ENCODE data around the gene PSIP1. TPM values are rescaled to one million over a fixed set of nuclear protein-coding genes. Genes with fewer than 3 reads are reported as not detected.
A peak's percentile ranks its signal among the peaks of the same experiment; 100 is the strongest.
"Not testable (repeated sequence)": the region's sequence is repeated elsewhere in the genome, so short reads cannot be mapped to it uniquely, and the experiment has no call there.

PSIP1 gene
- 100 to 1,000 TPM; 109 to 122 TPM for total RNA-seq

GRCh38 chr9:15510789-15511575 lies at the start of gene PSIP1:
Gene PSIP1 (minus strand): TSS chr9:15510970. CDS start chr9:15510188, 782 bp downstream.
- no peaks in the 10 kb centered on the region for H3K27me3 Mint-ChIP-seq

GRCh38 chr9:15553528-15553898 lies 42.7 kb upstream of the PSIP1 start:
- H3K27me3 Mint-ChIP-seq, result peaks cover 6% of the 10 kb centered on the region
- ChIA-PET CTCF (interaction anchor here (0.6 to 1.7 kb wide), 4 partner anchors 20 to 254 kb away, joined by 3 to 9 read pairs (median 3); no protein-coding TSS in a partner anchor), POLR2A (interaction anchor here (0.9 to 2.2 kb wide), 8 partner anchors 9 to 131 kb away, joined by 3 to 45 read pairs (median 10); partner anchors contain the start of genes PSIP1 and SNAPC3)
- H3K4me1 Mint-ChIP-seq, result peaks cover 19% of the 10 kb centered on the region
- DNase-seq, result no peak
- no peaks in the 10 kb centered on the region for H3K36me3 Mint-ChIP-seq (ENCODE audit: low read depth)
- H3K27ac Mint-ChIP-seq, result peak overlapping the region; percentile 76
- peak overlapping the region; percentile 86 for H3K4me3 Mint-ChIP-seq
- no peaks in the 10 kb centered on the region for H3K9me3 Mint-ChIP-seq

More at GRCh38 chr9:15510789-15511575, at the start of gene PSIP1:
- DNase-seq, result peak; percentile 91
- Mint-ChIP-seq H3K4me1 (peaks cover 46% of the 10 kb centered on the region), H3K9me3 (no peaks in the 10 kb centered on the region), H3K27ac (peak within 1 kb of the TSS; percentile 99), H3K4me3 (peak within 1 kb of the TSS; percentile 84), H3K36me3 (ENCODE audit: low read depth) (peaks cover 41% of the 10 kb centered on the region)
- ChIA-PET POLR2A (interaction anchor here (0.8 to 4.3 kb wide), 30 partner anchors 9 to 302 kb away, joined by 3 to 55 read pairs (median 4); partner anchors contain the start of genes CCDC171 and SNAPC3), CTCF (interaction anchor here (0.6 to 4.4 kb wide), 10 partner anchors 11 to 893 kb away, joined by 3 to 17 read pairs (median 3); no protein-coding TSS in a partner anchor)

GRCh38 chr9:15552636-15553527 lies 42.1 kb upstream of the PSIP1 start, which contains the start of gene CCDC171:
Gene CCDC171 (plus strand): TSS chr9:15553043. CDS start chr9:15564089, 11,046 bp downstream.
- POLR2A ChIA-PET, result interaction anchor here (0.8 to 2.2 kb wide), 9 partner anchors 9 to 243 kb away, joined by 3 to 45 read pairs (median 9); partner anchors contain the start of genes PSIP1 and SNAPC3
- peak; percentile 89 for DNase-seq
- peaks cover 19% of the 10 kb centered on the region for H3K4me1 Mint-ChIP-seq
- peak within 1 kb of the TSS; percentile 86 for H3K4me3 Mint-ChIP-seq
- peaks cover 6% of the 10 kb centered on the region for H3K27me3 Mint-ChIP-seq
- no peaks in the 10 kb centered on the region for H3K9me3 Mint-ChIP-seq
- no peaks in the 10 kb centered on the region for H3K36me3 Mint-ChIP-seq (ENCODE audit: low read depth)
- CTCF ChIA-PET, result interaction anchor here (0.6 to 1.7 kb wide), 10 partner anchors 15 to 974 kb away, joined by 3 to 16 read pairs (median 3); no protein-coding TSS in a partner anchor
- peak within 1 kb of the TSS; percentile 76 for H3K27ac Mint-ChIP-seq

- POLR2A ChIA-PET, result no interaction called here
- H3K4me3 Mint-ChIP-seq, result no peak overlapping the region
- no peaks in the 10 kb centered on the region for H3K9me3 Mint-ChIP-seq
- H3K36me3 Mint-ChIP-seq (ENCODE audit: low read depth), result no peaks in the 10 kb centered on the region
- H3K4me1 Mint-ChIP-seq, result peaks cover 19% of the 10 kb centered on the region
- H3K27me3 Mint-ChIP-seq, result peaks cover 6% of the 10 kb centered on the region
- CTCF ChIA-PET, result interaction anchor here (2.3 kb wide), 1 partner anchor 57 kb away, joined by 10 read pairs; no protein-coding TSS in a partner anchor
- DNase-seq, result no peak
- no peak overlapping the region for H3K27ac Mint-ChIP-seq
Observed at GRCh38 chr9:15549611-15550010, 38.8 kb upstream of the PSIP1 start.

- CTCF ChIA-PET, result no interaction called here
- H3K27me3 Mint-ChIP-seq, result peaks cover 10% of the 10 kb centered on the region
- no peak overlapping the region for H3K27ac Mint-ChIP-seq
- POLR2A ChIA-PET, result interaction anchor here (1.6 to 3.6 kb wide), 2 partner anchors 10 to 32 kb away, joined by 4 to 11 read pairs; partner anchors contain the start of genes CCDC171 and PSIP1
- no peaks in the 10 kb centered on the region for H3K9me3 Mint-ChIP-seq
- no peaks in the 10 kb centered on the region for H3K36me3 Mint-ChIP-seq (ENCODE audit: low read depth)
- H3K4me1 Mint-ChIP-seq, result no peaks in the 10 kb centered on the region
- no peak for DNase-seq
- H3K4me3 Mint-ChIP-seq, result no peak overlapping the region
Observed at GRCh38 chr9:15543047-15543813, 32.5 kb upstream of the PSIP1 start.

GRCh38 chr9:15542624-15543023 lies 31.9 kb upstream of the PSIP1 start:
- ChIA-PET CTCF (no interaction called here), POLR2A (interaction anchor here (1.6 to 3.6 kb wide), 2 partner anchors 10 to 32 kb away, joined by 4 to 11 read pairs; partner anchors contain the start of genes CCDC171 and PSIP1)
- no peak overlapping the region for H3K4me3 Mint-ChIP-seq
- no peak for DNase-seq
- H3K27ac Mint-ChIP-seq, result no peak overlapping the region
- no peaks in the 10 kb centered on the region for H3K4me1 Mint-ChIP-seq
- H3K36me3 Mint-ChIP-seq (ENCODE audit: low read depth), result no peaks in the 10 kb centered on the region
- no peaks in the 10 kb centered on the region for H3K9me3 Mint-ChIP-seq
- peaks cover 10% of the 10 kb centered on the region for H3K27me3 Mint-ChIP-seq

- Mint-ChIP-seq H3K9me3 (no peaks in the 10 kb centered on the region), H3K36me3 (ENCODE audit: low read depth) (no peaks in the 10 kb centered on the region), H3K4me3 (no peak overlapping the region), H3K4me1 (no peaks in the 10 kb centered on the region), H3K27me3 (peaks cover 10% of the 10 kb centered on the region), H3K27ac (no peak overlapping the region)
- POLR2A ChIA-PET, result interaction anchor here (1.0 to 3.6 kb wide), 2 partner anchors 11 to 32 kb away, joined by 3 to 11 read pairs; partner anchors contain the start of gene CCDC171
- DNase-seq, result no peak
- CTCF ChIA-PET, result no interaction called here
Observed at GRCh38 chr9:15541872-15542271, 31.1 kb upstream of the PSIP1 start.

GRCh38 chr9:15531380-15531779 lies 20.6 kb upstream of the PSIP1 start:
- Mint-ChIP-seq H3K4me3 (no peak overlapping the region), H3K27ac (no peak overlapping the region), H3K36me3 (ENCODE audit: low read depth) (no peaks in the 10 kb centered on the region), H3K4me1 (peaks cover 3% of the 10 kb centered on the region), H3K9me3 (no peaks in the 10 kb centered on the region), H3K27me3 (no peaks in the 10 kb centered on the region)
- ChIA-PET CTCF (no interaction called here), POLR2A (no interaction called here)
- no peak for DNase-seq

GRCh38 chr9:15529566-15530324 lies 19.0 kb upstream of the PSIP1 start:
- no peaks in the 10 kb centered on the region for H3K36me3 Mint-ChIP-seq (ENCODE audit: low read depth)
- H3K27ac Mint-ChIP-seq, result no peak overlapping the region
- ChIA-PET CTCF (no interaction called here), POLR2A (no interaction called here)
- H3K4me1 Mint-ChIP-seq, result peaks cover 3% of the 10 kb centered on the region
- H3K9me3 Mint-ChIP-seq, result no peaks in the 10 kb centered on the region
- no peak overlapping the region for H3K4me3 Mint-ChIP-seq
- H3K27me3 Mint-ChIP-seq, result peaks cover 2% of the 10 kb centered on the region
- no peak for DNase-seq

GRCh38 chr9:15527035-15527434 lies 16.3 kb upstream of the PSIP1 start:
- H3K27ac Mint-ChIP-seq; H3K4me3 Mint-ChIP-seq; H3K4me1 Mint-ChIP-seq; H3K36me3 Mint-ChIP-seq (ENCODE audit: low read depth); POLR2A ChIA-PET; CTCF ChIA-PET; H3K27me3 Mint-ChIP-seq; H3K9me3 Mint-ChIP-seq; DNase-seq: not testable (repeated sequence)

GRCh38 chr9:15525958-15526357 lies 15.2 kb upstream of the PSIP1 start:
- H3K4me3 Mint-ChIP-seq, result no peak overlapping the region
- H3K27ac Mint-ChIP-seq, result no peak overlapping the region
- ChIA-PET CTCF (no interaction called here), POLR2A (no interaction called here)
- H3K36me3 Mint-ChIP-seq (ENCODE audit: low read depth), result no peaks in the 10 kb centered on the region
- DNase-seq, result no peak
- H3K27me3 Mint-ChIP-seq, result peaks cover 2% of the 10 kb centered on the region
- no peaks in the 10 kb centered on the region for H3K9me3 Mint-ChIP-seq
- H3K4me1 Mint-ChIP-seq, result peaks cover 3% of the 10 kb centered on the region
